ENCODE data around the gene AKAP9.

DNA sequence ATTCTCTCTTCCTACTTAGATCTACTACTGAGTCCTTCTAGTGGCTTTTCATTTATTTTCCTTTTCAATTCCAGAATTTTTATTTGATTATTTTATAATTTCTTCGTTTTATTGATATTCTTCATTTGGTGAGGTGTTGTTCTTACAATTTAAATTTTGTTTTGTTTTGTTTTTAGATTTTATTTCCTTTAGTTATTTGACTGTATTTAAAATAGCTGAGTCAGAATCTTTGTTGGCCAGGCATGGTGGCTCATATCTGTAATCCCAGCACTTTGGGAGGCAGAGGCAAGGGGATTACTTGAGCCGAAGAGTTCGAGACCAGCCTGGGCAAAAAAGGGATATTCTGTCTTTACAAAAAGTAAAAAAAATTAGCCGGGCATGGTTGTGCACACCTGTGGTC lies 36.1 kb downstream of the AKAP9 start:
- TF ChIP-seq, protein P1, sequence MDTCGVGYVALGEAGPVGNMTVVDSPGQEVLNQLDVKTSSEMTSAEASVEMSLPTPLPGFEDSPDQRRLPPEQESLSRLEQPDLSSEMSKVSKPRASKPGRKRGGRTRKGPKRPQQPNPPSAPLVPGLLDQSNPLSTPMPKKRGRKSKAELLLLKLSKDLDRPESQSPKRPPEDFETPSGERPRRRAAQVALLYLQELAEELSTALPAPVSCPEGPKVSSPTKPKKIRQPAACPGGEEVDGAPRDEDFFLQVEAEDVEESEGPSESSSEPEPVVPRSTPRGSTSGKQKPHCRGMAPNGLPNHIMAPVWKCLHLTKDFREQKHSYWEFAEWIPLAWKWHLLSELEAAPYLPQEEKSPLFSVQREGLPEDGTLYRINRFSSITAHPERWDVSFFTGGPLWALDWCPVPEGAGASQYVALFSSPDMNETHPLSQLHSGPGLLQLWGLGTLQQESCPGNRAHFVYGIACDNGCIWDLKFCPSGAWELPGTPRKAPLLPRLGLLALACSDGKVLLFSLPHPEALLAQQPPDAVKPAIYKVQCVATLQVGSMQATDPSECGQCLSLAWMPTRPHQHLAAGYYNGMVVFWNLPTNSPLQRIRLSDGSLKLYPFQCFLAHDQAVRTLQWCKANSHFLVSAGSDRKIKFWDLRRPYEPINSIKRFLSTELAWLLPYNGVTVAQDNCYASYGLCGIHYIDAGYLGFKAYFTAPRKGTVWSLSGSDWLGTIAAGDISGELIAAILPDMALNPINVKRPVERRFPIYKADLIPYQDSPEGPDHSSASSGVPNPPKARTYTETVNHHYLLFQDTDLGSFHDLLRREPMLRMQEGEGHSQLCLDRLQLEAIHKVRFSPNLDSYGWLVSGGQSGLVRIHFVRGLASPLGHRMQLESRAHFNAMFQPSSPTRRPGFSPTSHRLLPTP (IDR thresholded peaks at IDR 0.05; ENCODE audit: borderline replicate concordance, extremely low read depth, insufficient read length) = no peak
- no peak for TF ChIP-seq POLR2AphosphoS5 (IDR thresholded peaks at IDR 0.05; ENCODE audit: control insufficient read depth, insufficient read depth, low read depth, low read length)
- TF ChIP-seq KLF1 (tag; IDR thresholded peaks at IDR 0.05) = no peak
- TF ChIP-seq, protein P2, sequence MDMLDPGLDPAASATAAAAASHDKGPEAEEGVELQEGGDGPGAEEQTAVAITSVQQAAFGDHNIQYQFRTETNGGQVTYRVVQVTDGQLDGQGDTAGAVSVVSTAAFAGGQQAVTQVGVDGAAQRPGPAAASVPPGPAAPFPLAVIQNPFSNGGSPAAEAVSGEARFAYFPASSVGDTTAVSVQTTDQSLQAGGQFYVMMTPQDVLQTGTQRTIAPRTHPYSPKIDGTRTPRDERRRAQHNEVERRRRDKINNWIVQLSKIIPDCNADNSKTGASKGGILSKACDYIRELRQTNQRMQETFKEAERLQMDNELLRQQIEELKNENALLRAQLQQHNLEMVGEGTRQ (CRISPR knock-in tag; IDR thresholded peaks at IDR 0.05) = no peak
- no peak for TF ChIP-seq GTF2F1 (IDR thresholded peaks at IDR 0.05; ENCODE audit: low read depth, low read length)
- TF ChIP-seq SP1 (CRISPR knock-in tag; IDR thresholded peaks at IDR 0.05) = no peak
- no peak for TF ChIP-seq CEBPB (tag; IDR thresholded peaks at IDR 0.05)
- TF ChIP-seq MAFK (IDR thresholded peaks at IDR 0.05; ENCODE audit: low read length) = peak; percentile 73; the same call in 1 of the 2 replicates
- no peak for TF ChIP-seq RBM15 (IDR thresholded peaks at IDR 0.05; ENCODE audit: insufficient read depth, low read length)
- TF ChIP-seq, protein P3, sequence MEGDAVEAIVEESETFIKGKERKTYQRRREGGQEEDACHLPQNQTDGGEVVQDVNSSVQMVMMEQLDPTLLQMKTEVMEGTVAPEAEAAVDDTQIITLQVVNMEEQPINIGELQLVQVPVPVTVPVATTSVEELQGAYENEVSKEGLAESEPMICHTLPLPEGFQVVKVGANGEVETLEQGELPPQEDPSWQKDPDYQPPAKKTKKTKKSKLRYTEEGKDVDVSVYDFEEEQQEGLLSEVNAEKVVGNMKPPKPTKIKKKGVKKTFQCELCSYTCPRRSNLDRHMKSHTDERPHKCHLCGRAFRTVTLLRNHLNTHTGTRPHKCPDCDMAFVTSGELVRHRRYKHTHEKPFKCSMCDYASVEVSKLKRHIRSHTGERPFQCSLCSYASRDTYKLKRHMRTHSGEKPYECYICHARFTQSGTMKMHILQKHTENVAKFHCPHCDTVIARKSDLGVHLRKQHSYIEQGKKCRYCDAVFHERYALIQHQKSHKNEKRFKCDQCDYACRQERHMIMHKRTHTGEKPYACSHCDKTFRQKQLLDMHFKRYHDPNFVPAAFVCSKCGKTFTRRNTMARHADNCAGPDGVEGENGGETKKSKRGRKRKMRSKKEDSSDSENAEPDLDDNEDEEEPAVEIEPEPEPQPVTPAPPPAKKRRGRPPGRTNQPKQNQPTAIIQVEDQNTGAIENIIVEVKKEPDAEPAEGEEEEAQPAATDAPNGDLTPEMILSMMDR (IDR thresholded peaks at IDR 0.05 in 2 of 3, conservative IDR thresholded peaks at IDR 0.05 in 1 of 3; ENCODE audit: insufficient read depth in 2 of 3, low read depth in 1 of 3, low read length in 3 of 3) = no peak
- TF ChIP-seq ESRRA (IDR thresholded peaks at IDR 0.05; ENCODE audit: borderline replicate concordance, low read depth) = no peak
- TF ChIP-seq EZH2 (IDR thresholded peaks at IDR 0.05; ENCODE audit: borderline replicate concordance, low read depth, low read length) = no peak
